ENCODE measurements around the gene ZNF526.

DNA sequence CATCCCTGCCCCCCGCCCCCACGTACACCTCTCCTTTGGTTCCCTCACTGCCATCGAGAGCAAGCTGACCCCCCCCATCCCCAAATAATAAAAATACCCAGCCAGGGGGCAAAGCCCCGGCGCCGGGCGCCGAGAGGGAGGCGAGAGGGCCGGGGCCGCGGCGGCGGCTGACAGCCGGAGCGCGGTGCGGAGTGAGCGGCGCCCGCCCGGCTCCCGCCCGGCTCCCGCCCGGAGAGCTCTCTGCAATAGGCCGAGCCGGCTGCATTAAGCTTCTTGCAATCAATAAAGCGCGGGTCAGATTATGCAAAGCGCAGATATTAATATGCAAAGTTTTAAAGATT lies 43.5 kb upstream of the ZNF526 start:
- TF ChIP-seq TCF7L2 (IDR thresholded peaks at IDR 0.05; ENCODE audit: low read depth, low read length) = no peak
- TF ChIP-seq MYC (IDR thresholded peaks at IDR 0.05; ENCODE audit: low read depth, low read length) = no peak
- no peak for TF ChIP-seq MYC (CRISPR knock-in tag; IDR thresholded peaks at IDR 0.05; ENCODE audit: borderline replicate concordance, low read depth)
- no peak for TF ChIP-seq NR3C1 (CRISPR knock-in tag; IDR thresholded peaks at IDR 0.05)
- TF ChIP-seq EP300 (IDR thresholded peaks at IDR 0.05; ENCODE audit: low read length) = no peak
- TF ChIP-seq, protein P1, sequence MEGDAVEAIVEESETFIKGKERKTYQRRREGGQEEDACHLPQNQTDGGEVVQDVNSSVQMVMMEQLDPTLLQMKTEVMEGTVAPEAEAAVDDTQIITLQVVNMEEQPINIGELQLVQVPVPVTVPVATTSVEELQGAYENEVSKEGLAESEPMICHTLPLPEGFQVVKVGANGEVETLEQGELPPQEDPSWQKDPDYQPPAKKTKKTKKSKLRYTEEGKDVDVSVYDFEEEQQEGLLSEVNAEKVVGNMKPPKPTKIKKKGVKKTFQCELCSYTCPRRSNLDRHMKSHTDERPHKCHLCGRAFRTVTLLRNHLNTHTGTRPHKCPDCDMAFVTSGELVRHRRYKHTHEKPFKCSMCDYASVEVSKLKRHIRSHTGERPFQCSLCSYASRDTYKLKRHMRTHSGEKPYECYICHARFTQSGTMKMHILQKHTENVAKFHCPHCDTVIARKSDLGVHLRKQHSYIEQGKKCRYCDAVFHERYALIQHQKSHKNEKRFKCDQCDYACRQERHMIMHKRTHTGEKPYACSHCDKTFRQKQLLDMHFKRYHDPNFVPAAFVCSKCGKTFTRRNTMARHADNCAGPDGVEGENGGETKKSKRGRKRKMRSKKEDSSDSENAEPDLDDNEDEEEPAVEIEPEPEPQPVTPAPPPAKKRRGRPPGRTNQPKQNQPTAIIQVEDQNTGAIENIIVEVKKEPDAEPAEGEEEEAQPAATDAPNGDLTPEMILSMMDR (IDR thresholded peaks at IDR 0.05 in 2 of 3, conservative IDR thresholded peaks at IDR 0.05 in 1 of 3; ENCODE audit: insufficient read depth in 2 of 3, low read depth in 1 of 3, low read length in 3 of 3) = no peak
- TF ChIP-seq POLR2AphosphoS5 (IDR thresholded peaks at IDR 0.05; ENCODE audit: control insufficient read depth, insufficient read depth, low read depth, low read length) = no peak
- no peak for TF ChIP-seq ZBTB1 (CRISPR knock-in tag; IDR thresholded peaks at IDR 0.05; ENCODE audit: borderline replicate concordance, low read depth)

Measured in K562 (cell line).